K562 (cell line): Measurements from ENCODE around the gene TVP23A.
A peak's percentile ranks its signal among the peaks of the same experiment; 100 is the strongest.

ENCODE experiments used
- HDAC8 ChIP-seq: fragments of 450-650 bp; IDR thresholded peaks from 2 replicates; pipeline ENCODE4 v1.6.1; 2016; ENCODE audit warnings: mild to moderate bottlenecking, missing genetic modification characterization, moderate library complexity, missing compliant biosample characterization
- SIN3A ChIP-seq, 2 experiments: fragments of 150-350 bp in 1 of 2; IDR thresholded peaks; 2 replicates each; pipeline ENCODE4 v1.6.1; 2011 to 2016; ENCODE audit warnings: borderline replicate concordance in 2 of 2, low read depth in 2 of 2, low read length in 2 of 2, mild to moderate bottlenecking in 2 of 2, moderate library complexity in 2 of 2; ENCODE audit not compliant: control insufficient read depth in 1 of 2
- YY1 ChIP-seq, 3 experiments: IDR thresholded peaks; 2 replicates each; pipeline ENCODE4 v1.6.1; 2011; ENCODE audit warnings: low read length in 2 of 3, mild to moderate bottlenecking in 2 of 3, moderate library complexity in 2 of 3, borderline replicate concordance in 1 of 3, control low read depth in 1 of 3, low read depth in 1 of 3; ENCODE audit not compliant: insufficient read depth in 3 of 3, insufficient replicate concordance in 2 of 3, control insufficient read depth in 1 of 3, insufficient read length in 1 of 3; ENCODE audit errors: extremely low read depth in 1 of 3
- ZNF217 ChIP-seq: sonication (generic); formaldehyde crosslinking; IDR thresholded peaks from 2 replicates; pipeline ENCODE4 v1.8.0; 2022; ENCODE audit warnings: mild to moderate bottlenecking, missing genetic modification reagents
- TF ChIP-seq, protein P1 (sequence below), 3 experiments: IDR thresholded peaks in 2 of 3; conservative IDR thresholded peaks in 1 of 3; 2 replicates each; pipeline ENCODE4 v1.5.1; 2011 to 2012; ENCODE audit warnings: low read length in 3 of 3, mild to moderate bottlenecking in 3 of 3, control low read depth in 2 of 3, improper control_type of control experiment in 1 of 3, inconsistent platforms in 1 of 3, low read depth in 1 of 3, mixed read lengths in 1 of 3, moderate library complexity in 1 of 3; ENCODE audit not compliant: insufficient read depth in 2 of 3

DNA sequence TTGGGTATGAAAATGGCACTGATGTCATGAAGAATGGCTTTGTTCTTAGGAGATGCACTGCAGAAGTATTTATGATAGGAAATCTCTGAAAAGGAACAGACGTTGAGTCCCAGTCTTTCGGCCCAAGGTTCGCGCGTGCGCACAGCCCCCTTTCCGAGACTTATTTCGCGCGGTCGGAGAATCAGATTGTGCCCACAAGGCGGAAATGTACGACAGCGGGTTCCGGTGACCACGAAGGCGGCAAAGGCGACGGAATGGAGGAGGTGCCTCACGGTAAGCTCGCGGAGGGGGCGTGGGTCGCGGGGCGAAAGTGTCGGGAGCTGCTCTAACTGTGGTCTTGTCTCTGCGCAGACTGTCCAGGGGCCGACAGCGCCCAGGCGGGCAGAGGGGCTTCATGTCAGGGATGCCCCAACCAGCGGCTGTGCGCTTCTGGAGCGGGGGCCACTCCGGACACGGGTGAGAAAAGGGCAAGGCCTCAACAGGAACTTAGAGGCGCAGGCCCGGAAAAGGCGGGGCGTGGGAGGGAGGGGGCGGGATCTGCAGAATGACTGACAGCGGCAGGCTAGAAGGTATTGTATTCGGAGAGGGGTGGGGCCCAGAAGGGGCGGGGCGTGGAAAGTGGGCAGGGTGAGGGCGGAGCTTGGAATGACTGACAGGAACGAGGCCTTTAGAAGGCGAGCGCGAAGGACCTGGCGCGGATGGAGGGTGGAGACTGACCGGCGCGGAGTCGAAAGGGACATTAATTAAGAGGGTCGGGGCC is 74.8 kb downstream of the TVP23A start, which contains the start of gene NUBP1:
- peak in 2 of 3 experiments; percentile 48 to 70 for TF ChIP-seq YY1 (IDR thresholded peaks at IDR 0.05; ENCODE audit: borderline replicate concordance in 1 of 3, control insufficient read depth in 1 of 3, extremely low read depth in 1 of 3, insufficient read depth in 3 of 3, insufficient read length in 1 of 3, insufficient replicate concordance in 2 of 3, low read depth in 1 of 3, low read length in 2 of 3)
- TF ChIP-seq ZNF217 = no peak
- peak; percentile 44; the same call in 1 of the 2 replicates for TF ChIP-seq HDAC8
- TF ChIP-seq, protein P1, sequence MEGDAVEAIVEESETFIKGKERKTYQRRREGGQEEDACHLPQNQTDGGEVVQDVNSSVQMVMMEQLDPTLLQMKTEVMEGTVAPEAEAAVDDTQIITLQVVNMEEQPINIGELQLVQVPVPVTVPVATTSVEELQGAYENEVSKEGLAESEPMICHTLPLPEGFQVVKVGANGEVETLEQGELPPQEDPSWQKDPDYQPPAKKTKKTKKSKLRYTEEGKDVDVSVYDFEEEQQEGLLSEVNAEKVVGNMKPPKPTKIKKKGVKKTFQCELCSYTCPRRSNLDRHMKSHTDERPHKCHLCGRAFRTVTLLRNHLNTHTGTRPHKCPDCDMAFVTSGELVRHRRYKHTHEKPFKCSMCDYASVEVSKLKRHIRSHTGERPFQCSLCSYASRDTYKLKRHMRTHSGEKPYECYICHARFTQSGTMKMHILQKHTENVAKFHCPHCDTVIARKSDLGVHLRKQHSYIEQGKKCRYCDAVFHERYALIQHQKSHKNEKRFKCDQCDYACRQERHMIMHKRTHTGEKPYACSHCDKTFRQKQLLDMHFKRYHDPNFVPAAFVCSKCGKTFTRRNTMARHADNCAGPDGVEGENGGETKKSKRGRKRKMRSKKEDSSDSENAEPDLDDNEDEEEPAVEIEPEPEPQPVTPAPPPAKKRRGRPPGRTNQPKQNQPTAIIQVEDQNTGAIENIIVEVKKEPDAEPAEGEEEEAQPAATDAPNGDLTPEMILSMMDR (IDR thresholded peaks at IDR 0.05 in 2 of 3, conservative IDR thresholded peaks at IDR 0.05 in 1 of 3; ENCODE audit: insufficient read depth in 2 of 3, low read depth in 1 of 3, low read length in 3 of 3) = no peak
- TF ChIP-seq SIN3A (IDR thresholded peaks at IDR 0.05; ENCODE audit: borderline replicate concordance in 2 of 2, control insufficient read depth in 1 of 2, low read depth in 2 of 2, low read length in 2 of 2) = 0 out of 4 replicates have a peak, but pooled peaks of 1 of the 2 experiments have one; percentile 35
